IPS DF 6.9 (cell line): ENCODE data around the gene ALG5.
A peak's percentile ranks its signal among the peaks of the same experiment; 100 is the strongest.

Source experiments
- DNase-seq: peaks from one replicate; pipeline ENCODE4 v3.0.0-alpha.2; 2013; ENCODE audit warnings: low read depth, low spot score
- H3K27ac ChIP-seq: one replicate; pipeline ENCODE4 v1.5.1; 2013; ENCODE audit warnings: low read length, control low read depth
- H3K27me3 ChIP-seq: 2 replicates; pipeline ENCODE4 v1.6.1; 2013; ENCODE audit warnings: mild to moderate bottlenecking, low read length; ENCODE audit not compliant: control insufficient read depth, insufficient read depth
- H3K36me3 ChIP-seq: 2 replicates; pipeline ENCODE4 v1.6.1; 2013; ENCODE audit warnings: low read length; ENCODE audit not compliant: control insufficient read depth, insufficient read depth
- H3K4me1 ChIP-seq: 2 replicates; pipeline ENCODE4 v1.6.1; 2013; ENCODE audit warnings: low read length; ENCODE audit not compliant: control insufficient read depth, insufficient read depth
- H3K4me3 ChIP-seq: 2 replicates; pipeline ENCODE4 v1.5.1; 2013; ENCODE audit warnings: mild to moderate bottlenecking, low read length
- H3K9me3 ChIP-seq: 2 replicates; pipeline ENCODE4 v1.6.1; 2013; ENCODE audit warnings: low read length, inconsistent platforms; ENCODE audit not compliant: control insufficient read depth, insufficient read depth
- WGBS: extraction: QIAGEN DNeasy Blood & Tissue Kit; methylation state at CpG from one replicate; pipeline ENCODE4 v1.1.7; 2013; ENCODE audit warnings: mixed read lengths, missing lambda C conversion rate; ENCODE audit not compliant: insufficient read length, insufficient coverage; 5-methylcytosine and 5-hydroxymethylcytosine counted together

ALG5 gene, protein sequence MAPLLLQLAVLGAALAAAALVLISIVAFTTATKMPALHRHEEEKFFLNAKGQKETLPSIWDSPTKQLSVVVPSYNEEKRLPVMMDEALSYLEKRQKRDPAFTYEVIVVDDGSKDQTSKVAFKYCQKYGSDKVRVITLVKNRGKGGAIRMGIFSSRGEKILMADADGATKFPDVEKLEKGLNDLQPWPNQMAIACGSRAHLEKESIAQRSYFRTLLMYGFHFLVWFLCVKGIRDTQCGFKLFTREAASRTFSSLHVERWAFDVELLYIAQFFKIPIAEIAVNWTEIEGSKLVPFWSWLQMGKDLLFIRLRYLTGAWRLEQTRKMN

DNA sequence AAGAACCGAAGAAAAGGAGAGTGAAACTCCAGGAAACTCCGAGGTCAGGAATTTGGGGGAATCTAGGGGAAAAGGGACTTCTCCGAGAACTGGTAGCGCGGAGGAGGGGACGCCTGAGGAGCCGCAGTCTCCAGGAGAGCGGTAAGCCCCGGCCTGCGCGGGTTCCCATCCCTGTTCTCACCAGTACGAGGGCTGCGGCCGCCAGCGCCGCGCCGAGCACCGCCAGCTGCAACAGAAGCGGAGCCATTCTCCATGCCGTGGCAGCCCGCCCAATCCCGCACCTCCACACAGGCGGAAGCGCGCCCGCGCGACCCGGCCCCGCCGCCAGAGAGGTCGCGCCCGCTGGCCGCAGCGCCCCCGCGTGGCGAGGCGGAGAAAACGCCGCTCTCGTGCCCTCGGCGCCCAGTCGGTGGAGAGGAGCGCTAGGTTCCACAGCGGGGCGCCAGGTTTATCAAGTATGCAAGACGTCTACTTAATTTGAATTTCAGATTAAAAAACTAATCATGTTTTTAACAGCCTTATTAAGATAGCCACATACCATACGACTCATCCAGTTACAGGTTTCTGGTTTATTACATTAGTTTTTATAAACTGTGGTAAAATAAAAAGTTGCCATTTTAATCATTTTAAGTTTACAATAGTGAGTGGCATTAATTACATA is at the start of gene ALG5:
Gene ALG5 (minus strand): TSS at position 287 of the 661 bp plus-strand sequence. CDS start 40 bp downstream, at position 247.
- peak within 1 kb of the TSS; percentile 98 for H3K4me3 ChIP-seq
- no peaks in the 10 kb centered on the region for H3K27me3 ChIP-seq
- H3K27ac ChIP-seq, result peak within 1 kb of the TSS; percentile 10
- no CpG with 5 or more reads among the region's 52 CpGs for WGBS
- no peaks in the 10 kb centered on the region for H3K4me1 ChIP-seq
- H3K9me3 ChIP-seq, result no peaks in the 10 kb centered on the region
- peak; percentile 72 for DNase-seq
- H3K36me3 ChIP-seq, result peaks cover 5% of the 10 kb centered on the region; the same call in 1 of the 2 replicates

DNA sequence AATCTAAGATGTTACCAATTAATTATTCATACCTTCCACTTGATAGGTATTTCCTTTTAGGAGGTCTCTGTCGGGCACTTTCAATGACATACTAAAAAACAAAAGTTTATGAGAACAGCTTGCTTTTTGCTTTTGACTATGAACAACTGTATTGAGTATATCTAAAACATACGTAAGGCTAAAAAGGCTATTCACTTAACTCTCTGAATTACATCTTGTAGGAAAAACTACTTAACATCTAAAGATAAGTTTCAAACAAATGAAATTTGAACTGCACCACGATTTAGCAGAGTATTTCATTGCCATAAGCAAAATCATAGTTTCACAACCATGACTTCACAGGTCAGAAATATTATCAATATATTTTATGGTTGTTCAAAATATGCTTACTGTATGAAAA is 48.7 kb upstream of the ALG5 start:
- WGBS, result no CpG with 5 or more reads among the region's 3 CpGs
- Histone ChIP-seq H3K36me3 (peaks cover 4% of the 10 kb centered on the region; the same call in 1 of the 2 replicates), H3K27ac (no peak overlapping the region), H3K9me3 (no peaks in the 10 kb centered on the region), H3K4me1 (no peaks in the 10 kb centered on the region), H3K4me3 (no peak overlapping the region), H3K27me3 (no peaks in the 10 kb centered on the region)
- no peak for DNase-seq

DNA sequence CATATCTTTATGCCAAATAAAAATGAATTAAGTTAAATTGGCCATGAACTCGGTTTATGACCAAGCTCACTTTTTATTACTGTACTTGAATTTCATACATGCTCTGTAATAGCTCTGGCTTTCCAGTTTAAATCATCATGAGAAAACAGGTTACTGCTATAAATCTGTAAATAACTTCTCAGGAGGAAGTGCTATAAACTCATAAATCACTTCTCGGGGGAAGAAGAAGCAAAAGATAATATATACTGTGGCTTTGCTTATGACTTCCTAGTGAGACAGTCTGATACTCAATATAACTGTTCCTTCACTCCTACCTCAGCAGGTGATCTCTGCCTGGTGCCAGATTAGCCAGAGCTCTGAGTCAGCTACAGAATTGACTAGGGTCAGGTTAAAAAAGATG is 47.9 kb upstream of the ALG5 start:
- DNase-seq, result no peak
- WGBS, result no CpG with 5 or more reads among the region's 2 CpGs
- no peaks in the 10 kb centered on the region for H3K4me1 ChIP-seq
- H3K36me3 ChIP-seq, result peaks cover 4% of the 10 kb centered on the region; the same call in 1 of the 2 replicates
- H3K9me3 ChIP-seq, result no peaks in the 10 kb centered on the region
- H3K27me3 ChIP-seq, result no peaks in the 10 kb centered on the region
- no peak overlapping the region for H3K4me3 ChIP-seq
- no peak overlapping the region for H3K27ac ChIP-seq

DNA sequence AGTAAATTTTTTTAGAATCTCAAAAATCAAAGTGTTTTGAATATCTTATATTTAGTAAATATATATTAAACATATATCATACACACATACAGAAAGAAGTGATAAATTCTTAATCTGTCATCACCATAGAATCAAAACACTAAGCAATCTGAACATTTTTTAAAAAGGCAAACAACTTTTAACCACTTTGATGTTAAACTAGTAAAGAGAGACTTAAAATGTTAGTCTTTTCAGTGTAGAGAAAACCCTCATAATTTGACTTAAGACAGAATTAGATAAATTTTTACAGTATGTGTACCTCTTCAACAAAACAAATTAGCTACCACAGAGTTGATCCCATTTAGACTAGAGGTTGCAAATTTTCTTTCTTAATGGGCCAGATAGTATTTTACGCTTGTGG is 46.9 kb upstream of the ALG5 start:
- Histone ChIP-seq H3K4me3 (no peak overlapping the region), H3K27ac (no peak overlapping the region), H3K9me3 (no peaks in the 10 kb centered on the region), H3K27me3 (no peaks in the 10 kb centered on the region), H3K36me3 (peaks cover 9% of the 10 kb centered on the region; the same call in 1 of the 2 replicates), H3K4me1 (no peaks in the 10 kb centered on the region)
- no CpG with 5 or more reads among the region's 1 CpG for WGBS
- DNase-seq, result no peak

DNA sequence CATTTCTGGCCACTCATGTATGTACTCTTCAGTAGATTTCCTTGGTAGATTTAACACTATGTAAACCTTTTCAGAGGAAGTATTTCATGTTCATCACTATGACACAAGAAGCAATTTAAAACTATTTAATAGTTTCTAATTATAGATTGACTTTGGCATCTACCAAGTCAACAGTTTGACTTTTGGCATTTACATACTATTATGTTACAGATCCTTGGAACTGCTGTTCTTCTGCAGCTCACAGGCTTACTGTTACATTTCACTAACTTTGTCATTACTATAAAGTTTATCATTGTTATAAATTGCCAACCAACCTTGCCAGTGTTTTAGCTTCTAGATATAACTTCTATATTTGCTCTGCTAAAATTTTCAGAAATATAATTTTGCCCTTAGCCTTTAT is 41.6 kb upstream of the ALG5 start:
- Histone ChIP-seq H3K9me3 (no peaks in the 10 kb centered on the region), H3K27me3 (no peaks in the 10 kb centered on the region), H3K4me3 (no peak overlapping the region), H3K27ac (no peak overlapping the region), H3K4me1 (no peaks in the 10 kb centered on the region), H3K36me3 (peaks cover 9% of the 10 kb centered on the region; the same call in 1 of the 2 replicates)
- no peak for DNase-seq

DNA sequence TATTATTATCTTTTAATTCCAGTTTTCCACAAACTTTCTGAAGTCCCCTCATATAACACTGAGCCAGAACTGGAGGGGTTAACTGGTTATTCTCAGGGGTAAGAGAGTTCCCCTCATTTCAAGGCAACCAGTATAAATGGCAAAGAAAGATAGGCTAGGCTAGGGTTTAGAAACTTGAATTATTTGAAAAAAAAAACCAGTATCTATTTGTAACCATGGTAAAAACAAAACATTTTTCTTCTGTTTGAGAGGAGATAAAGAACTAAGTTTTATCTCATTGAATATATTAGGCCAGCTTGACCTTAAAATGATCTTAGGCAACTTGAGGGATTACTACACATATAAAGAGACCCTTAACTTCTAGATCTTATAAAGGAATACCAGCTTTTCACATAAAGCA is 40.8 kb upstream of the ALG5 start:
- Histone ChIP-seq H3K4me1 (no peaks in the 10 kb centered on the region), H3K4me3 (no peak overlapping the region), H3K27me3 (no peaks in the 10 kb centered on the region), H3K27ac (no peak overlapping the region), H3K9me3 (no peaks in the 10 kb centered on the region), H3K36me3 (peaks cover 14% of the 10 kb centered on the region; the same call in 1 of the 2 replicates)
- DNase-seq, result no peak

DNA sequence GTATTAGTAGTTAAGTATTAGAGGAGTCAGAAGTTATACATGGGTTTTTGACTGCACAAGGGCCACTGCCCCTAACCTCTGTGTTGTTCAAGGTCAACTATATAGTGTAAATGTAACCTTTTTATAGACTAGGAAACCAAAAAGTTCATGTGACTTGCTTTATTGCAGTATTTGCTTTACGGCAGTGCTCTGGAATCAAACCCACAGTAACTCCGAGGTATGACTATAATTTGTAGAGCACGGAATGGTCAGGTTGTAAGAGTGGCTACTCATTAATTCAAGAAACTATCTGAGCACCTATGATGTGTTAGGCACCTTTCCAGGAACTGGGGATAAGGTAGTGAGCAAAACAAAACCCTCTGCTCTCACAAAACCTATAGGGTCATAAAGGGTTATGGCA is 38.1 kb upstream of the ALG5 start:
- H3K36me3 ChIP-seq, result peaks cover 11% of the 10 kb centered on the region; the same call in 1 of the 2 replicates
- no peaks in the 10 kb centered on the region for H3K9me3 ChIP-seq
- no peak overlapping the region for H3K27ac ChIP-seq
- H3K4me1 ChIP-seq, result no peaks in the 10 kb centered on the region
- no peak overlapping the region for H3K4me3 ChIP-seq
- no peak for DNase-seq
- WGBS, result no CpG with 5 or more reads among the region's 3 CpGs
- H3K27me3 ChIP-seq, result no peaks in the 10 kb centered on the region

DNA sequence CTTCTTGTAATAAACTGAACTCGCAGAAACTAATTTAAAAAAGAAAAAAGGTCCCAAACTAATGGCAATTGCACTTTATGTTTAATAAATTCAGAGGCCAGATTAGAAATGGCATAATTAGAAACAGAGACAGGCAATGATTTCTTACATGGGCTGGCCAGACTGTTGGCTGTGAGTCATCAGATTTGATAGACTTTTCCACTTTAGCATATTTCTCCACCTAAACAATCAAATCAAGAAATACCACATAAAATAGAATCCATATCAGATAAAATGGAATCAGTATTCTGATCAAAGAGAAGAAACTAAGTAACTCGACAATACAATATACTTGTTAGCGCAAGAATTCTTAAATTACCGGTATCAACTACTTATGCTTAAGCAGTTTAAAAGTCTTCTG is 30.5 kb upstream of the ALG5 start:
- no peak overlapping the region for H3K27ac ChIP-seq

DNA sequence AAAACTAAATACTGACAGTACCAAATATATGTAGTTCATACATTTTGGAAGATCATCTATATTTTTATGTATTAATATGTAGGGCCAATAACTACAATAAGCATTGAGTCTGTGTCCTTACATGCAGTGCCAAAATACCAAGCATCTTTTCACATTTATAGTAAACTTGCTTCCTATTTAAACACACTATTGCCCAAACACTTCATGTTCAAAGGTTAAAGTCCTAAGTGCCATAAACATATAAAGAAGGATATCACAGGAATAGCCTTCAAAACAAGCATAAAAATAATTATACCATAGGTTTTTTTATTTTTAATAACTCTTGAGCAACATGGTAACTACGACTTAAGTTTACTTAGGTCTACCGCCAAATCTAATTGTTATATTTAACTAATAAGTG is 28.5 kb upstream of the ALG5 start:
- Histone ChIP-seq H3K27me3 (no peaks in the 10 kb centered on the region), H3K27ac (no peak overlapping the region), H3K4me3 (no peak overlapping the region), H3K36me3 (peaks cover 7% of the 10 kb centered on the region; the same call in 1 of the 2 replicates), H3K4me1 (no peaks in the 10 kb centered on the region), H3K9me3 (no peaks in the 10 kb centered on the region)
- no CpG with 5 or more reads among the region's 2 CpGs for WGBS
- no peak for DNase-seq

More for the DNA sequence above, 30.5 kb upstream of the ALG5 start:
- Histone ChIP-seq H3K9me3 (no peaks in the 10 kb centered on the region), H3K27me3 (no peaks in the 10 kb centered on the region), H3K4me3 (no peak overlapping the region), H3K36me3 (peaks cover 7% of the 10 kb centered on the region; the same call in 1 of the 2 replicates), H3K4me1 (no peaks in the 10 kb centered on the region)
- no CpG with 5 or more reads among the region's 4 CpGs for WGBS
- no peak for DNase-seq

DNA sequence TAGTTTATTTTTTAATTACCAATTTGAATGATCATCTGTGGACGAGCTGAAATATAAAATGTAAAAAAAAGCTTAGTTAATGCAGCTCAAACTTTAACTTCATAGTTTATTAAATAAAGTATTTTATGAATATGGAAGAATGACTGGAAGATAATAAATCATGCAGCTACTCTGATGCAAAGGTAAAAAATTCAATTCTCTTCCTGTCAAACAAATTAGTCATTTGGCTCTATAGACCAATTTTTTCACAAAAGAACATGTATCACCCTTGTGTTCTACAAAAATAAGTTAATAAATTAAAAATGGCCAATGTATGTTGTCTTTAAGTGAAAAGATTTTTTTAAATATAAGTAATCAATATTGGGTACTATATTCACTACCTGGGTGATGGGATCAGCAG is 27.6 kb upstream of the ALG5 start:
- DNase-seq, result no peak
- Histone ChIP-seq H3K9me3 (no peaks in the 10 kb centered on the region), H3K36me3 (peaks cover 9% of the 10 kb centered on the region; the same call in 1 of the 2 replicates), H3K27ac (no peak overlapping the region), H3K4me1 (no peaks in the 10 kb centered on the region), H3K4me3 (no peak overlapping the region), H3K27me3 (no peaks in the 10 kb centered on the region)
- WGBS, result no CpG with 5 or more reads among the region's 1 CpG
